ENCODE measurements around the gene LHPP.

The LHPP gene

DNA sequence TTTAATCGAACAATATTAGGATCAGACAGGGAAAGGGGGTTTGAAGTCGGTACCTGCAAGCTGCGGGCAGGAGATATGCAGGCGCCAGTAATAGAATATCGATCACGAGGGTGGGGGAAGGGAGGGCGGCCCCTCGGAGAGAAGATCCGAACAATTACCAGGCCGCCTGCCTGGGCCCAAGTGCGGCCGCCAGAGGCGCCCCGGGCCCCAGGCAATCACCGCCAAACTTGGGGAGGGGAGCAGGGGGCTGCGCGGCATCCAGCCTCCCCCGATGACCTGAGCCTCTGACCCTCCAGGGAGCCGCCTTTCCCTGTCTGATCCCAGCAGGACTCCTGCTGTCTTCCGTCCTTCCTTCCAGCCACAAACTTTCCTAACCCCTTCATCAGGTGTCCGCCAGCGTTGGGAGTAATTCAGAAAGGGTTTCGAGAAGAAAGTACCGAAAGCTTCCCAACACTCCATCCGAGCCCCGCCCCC lies 12.9 kb upstream of the LHPP start:
- no peak for DNase-seq

DNA sequence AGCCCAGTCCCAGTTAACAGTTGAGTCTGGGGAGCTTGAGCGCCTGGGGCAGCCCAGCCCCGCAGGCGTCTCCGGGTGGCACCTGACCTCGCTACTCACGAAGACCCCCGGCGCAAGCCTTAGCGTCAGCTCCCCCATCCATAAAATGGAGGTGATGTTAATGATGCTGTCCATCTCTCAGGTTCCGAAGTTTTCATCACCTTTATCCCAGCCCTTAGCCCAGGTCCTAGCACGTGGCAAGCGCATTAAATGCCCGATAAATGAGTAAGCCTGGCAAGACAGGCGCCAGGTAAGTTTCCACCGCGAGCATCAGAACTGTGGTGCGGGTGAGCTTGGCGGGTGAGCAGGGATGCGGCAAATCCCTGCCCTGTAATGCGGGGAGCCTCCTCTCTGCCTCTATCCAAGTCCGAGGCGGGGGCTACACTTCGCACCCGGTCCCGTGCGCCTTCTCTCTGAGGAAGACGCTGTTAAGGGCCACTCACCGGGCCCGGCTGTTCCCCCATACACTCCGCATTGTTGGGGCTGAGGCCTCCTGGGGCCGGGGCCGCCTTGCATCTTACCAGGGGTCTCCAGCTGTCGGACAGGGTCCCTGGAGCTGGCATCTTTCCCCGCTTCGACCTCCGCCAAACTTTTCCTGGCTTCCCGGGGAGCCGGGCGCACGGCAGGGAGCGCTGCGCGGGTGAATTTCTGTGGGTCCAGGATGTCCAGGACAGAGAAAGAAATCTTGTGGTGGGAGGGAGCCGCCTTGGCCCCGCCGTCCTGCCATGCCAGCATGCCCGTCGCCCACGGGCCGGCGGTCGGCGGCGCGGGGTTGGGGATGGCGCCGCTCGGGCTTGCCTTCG lies 12.2 kb upstream of the LHPP start:
- DNase-seq: no peak

DNA sequence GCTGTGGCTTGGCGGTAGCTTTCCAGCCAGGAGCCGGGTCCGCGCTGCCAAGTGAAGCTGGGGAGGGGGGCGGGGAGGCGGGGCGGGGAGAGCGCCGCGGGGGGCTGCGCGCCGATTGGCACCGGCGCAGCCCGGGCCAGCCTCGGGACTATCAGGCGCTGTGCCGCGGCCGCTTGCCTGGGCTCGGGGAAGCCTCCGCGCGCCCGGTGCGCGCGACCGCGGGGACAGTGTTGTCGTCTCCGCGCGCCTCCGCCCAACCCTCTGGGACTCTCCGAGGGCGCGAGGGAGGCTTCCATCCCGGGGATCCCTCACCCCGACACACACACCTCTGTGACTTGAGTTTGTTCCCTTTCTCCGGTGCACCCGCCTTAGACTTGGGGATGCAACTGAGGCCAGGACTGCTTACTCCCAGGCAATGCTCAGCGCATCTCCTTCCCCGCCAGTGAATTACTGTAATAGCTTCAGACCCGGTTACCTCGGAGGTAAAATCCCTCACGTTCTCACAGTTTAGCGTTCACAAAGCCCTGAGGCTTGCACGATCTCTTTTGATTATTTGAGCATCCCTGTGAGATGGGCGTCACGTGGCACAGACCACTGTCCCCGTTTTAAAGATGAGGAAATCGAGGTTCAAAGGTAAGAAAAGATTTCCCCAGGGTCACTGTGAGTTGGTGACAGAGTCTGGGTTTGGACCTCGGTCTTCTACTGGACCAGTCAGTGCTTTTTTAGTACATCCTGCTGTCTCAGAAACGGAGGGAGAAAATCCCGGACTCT lies 11.4 kb upstream of the LHPP start, which contains the start of gene NKX1-2:
Gene NKX1-2 (minus strand): TSS at position 24 of the 771 bp plus-strand sequence. CDS start 92 bp downstream, outside the sequence.
- no peak for DNase-seq

DNA sequence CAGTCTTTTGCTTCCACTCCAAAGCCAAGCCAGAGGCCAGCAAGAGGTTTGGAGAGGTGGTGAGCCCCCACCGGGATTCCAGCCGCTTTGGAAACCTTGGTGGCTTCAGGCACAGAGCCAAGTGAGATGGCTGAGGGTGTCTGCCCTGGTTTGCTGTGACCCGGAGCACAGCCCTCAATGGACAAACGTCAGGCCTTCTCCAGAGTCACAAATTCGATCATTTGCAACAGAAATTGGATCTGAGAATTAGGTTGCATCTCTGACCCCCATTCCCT lies 10.9 kb upstream of the LHPP start:
- no peak for DNase-seq

DNA sequence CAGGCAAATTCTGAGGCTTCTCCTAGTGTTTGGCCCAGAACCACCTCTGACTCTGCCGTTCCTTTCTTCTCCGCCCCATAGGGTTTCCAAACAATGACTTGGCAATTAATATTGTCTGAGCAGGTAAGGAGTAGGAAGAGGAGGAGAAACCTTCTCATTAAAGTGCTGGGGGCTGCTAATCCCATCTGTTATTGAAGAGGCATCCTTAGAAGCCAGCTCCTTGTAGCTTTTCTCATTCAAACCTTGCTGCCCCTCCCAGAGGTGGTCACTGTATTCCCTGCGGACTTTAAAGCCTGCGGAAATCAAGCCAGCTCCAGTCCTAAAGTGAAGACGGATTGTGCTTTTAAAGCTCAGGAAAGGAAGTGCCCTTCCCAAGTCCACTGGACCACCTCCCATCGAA lies 10.3 kb upstream of the LHPP start:
- no peak for DNase-seq

DNA sequence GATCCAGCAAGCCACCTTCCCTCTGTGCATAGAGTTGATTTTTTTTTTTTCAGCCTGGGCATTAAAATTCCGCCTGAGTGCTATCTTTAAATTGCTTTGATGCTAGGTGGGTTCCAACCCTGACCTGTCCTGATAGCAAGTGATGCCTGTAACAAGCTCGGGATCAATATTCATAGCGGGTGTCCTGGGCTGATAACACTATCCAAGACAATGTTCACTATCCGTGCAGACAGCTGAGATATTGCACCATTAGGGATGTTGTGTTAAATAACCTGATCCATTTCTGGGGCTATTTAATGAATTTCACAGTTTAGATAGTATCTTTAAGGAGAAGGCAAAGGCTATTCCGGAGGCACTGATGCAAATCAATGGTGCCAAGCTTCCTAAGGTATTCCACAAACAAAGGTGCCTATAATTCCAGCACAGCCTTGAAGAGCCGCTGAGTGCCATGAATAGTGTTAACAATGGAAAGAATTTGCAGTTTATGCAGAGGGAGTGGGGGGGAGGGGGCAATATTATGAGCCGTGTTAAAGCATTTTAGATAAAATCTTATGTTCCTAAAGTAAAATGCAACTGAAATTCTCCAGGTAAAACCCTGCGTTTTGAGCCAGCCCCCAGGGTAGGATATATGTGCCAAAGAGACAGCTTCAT lies 7.5 kb upstream of the LHPP start:
- DNase-seq: no peak

DNA sequence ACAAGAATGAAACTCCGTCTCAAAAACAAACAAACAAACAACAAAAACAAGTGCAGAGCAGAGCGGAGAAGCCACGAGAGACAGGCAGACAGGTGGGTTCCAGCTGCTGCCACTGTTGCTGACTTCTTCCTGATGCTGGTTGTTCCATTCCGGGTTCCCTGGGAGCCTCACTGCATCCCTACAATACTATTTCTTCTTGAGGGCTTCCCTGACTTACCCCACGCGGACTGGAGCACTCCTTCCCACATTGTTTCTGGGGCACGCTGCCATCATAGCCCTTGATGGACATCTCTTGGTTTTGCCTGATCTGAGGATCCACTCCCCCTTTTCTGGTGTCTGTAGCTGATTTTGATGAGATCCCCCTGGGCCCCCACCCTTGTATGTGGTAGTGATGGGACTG lies 6.2 kb upstream of the LHPP start:
- no peak for DNase-seq

DNA sequence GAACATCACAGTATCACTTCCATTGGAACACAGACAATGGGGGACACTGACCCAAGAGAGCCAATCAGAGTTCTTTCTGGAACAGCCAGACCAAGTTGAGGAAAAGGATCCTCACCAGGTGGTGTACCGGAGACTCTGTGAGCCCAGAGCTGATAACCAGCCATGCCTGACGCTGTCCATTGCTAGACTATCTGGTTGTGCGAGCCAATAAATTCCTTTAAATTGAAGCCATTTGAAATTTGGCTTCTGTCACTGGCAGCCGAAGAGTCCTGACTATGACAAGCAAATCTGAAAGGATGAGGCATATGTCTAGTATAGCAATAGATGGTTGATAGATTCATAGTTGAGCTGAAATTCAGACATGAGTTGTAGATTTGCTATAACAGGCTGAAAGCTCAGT lies 3.1 kb upstream of the LHPP start:
- no peak for DNase-seq

DNA sequence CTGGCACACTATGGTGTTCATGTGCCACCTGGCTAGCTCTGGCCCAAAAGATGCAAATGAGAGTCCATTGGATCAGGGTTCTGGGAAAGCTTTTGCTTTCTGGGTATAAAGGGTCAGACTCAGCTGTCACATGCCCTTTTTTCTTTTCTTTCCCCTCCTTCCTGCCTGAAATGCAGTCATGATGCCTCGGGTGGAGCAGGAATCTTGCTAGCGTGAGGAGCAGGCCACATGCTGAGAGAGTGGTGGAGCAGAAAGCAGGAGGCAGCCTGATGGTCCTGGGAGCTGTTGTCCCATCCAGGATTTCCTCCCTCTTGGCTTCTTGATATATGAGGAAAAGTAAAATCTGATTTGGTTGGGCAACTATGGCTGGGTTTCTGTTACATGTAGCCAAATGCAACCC lies 2.7 kb upstream of the LHPP start:
- no peak for DNase-seq

DNA sequence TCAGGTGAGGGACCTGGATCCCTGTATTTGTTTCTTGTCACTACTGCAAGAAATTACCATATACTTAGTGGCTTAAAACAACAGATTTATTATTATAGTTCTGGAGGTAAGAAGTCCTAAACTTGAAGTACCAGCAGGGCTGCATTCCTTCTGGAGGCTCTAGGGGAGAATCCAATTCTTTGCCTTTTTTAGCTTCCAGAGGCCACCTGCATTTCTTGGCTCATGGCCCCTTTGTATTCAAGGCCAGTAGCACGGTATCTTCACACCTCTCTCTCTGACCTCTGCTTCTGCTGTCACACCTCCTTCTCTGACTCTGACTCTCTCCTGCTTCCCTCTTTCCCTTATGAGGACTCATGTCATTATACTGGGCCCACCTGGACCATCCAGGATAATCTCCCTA lies 2.2 kb upstream of the LHPP start:
- DNase-seq: no peak

DNA sequence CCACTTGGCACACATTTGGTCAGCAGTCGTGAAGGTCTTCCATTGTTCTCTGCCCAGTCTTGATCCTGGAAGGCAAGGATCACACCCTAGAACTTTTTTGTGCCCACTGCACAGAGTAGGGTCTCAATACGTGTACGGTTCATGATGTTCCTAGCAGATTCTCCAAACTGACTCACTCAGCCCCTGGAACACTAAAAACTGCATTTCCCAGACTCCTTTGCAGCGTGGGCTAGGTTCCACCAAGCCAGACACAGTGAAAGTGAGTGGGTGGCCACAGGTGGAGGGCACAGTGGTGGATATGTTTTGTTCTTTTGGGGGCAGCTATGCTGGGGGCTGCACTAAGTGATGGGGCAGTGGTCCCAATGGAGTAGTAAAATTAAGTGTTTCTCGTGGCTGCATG lies 1.5 kb upstream of the LHPP start:
- no peak for DNase-seq

DNA sequence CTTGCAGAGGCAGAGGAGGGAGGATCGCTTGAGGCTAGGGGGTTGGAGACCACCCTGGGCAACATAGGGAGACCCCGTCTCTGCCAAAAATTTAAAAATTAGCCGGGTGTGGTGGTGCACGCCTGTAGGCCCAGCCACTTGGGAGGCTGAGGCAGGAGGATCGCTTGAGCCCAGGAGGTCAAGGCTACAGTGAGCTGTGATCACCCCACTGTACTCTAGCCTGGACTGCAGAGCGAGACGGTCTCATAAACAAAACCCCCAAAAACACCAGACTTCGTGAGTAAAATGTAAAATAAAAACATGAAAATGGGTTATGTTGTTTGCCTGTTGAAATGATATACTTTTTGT lies 699 bp downstream of the LHPP start:
- DNase-seq: no peak

DNA sequence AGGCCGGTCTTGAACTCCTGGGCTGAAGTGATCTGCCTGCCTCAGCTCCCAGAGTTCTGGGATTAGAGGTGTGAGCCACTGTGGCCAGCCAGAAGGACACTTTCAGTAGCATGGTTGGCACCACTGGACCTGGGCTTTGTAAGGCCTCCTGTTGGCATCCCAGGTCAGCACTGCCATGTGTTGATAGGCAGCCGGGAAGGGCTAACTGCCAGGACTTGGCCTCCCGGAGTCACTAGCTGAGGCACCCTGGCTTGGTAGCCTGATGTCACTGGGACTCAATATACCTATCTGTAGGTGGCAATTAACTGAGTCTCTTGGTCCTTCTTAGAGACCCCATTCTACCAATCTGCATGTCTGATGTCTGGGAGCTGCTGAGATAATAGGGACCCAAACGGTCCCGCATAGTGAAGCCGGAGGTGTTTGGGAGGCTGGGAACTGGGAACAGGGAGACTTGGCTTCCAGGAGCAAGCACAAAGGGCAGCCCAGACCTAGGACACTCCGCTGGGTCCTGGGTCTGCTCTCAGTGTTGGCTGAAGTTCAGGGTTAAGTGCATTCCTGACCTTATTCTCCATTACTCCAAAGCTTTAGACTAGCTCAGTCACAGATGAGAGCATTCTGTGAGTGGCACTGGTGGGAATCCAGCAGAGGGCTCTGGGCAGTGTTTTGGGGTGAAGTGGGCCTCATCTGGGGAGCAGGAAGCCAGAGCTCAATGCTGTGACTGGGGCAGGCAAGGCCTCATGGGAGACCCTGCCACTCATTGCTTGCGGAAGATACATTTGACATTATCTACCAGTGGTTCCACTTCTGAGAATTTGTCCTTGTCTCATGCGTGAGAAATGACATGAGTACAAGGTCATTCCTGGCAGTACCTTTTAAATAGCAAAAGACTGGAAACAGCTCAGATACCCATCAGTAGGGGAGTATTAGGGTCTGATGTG lies 2.7 kb downstream of the LHPP start:
- DNase-seq: no peak

DNA sequence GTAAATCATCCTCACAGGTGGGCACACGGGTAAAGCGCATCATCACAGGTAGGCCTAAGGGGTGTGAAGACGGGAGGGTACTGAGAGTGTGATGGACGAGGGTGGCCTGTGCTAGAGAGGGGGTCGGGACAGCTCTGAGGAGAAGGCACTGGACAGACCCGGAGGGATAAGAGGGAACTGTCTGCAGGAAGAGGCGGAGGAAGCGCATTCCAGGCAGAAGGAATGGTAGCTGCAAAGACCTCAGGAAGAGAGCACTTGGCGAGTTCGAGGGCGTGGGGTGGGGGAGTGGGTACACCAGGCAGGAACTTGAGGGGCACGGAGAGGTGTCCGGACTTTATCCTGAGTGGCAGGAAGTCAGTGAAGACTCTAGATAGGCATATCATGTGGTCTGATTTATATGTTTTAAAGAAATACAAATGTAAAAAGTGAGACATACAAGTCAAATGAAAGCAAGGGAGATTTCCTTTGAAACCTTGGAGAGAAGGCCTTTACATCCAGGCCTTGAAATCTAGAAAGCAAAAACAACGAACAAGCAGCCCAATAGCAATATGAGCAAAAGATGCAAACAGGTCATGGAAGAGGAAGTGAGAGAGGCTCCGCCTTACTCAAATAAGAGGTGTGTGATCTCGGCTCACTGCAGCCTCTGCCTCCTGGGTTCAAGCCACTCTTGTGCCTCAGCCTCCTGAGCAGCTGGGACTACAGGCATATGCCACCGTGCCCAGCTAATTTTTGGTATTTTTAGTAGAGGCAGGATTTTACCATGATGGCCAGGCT lies 3.6 kb downstream of the LHPP start:
- no peak for DNase-seq

DNA sequence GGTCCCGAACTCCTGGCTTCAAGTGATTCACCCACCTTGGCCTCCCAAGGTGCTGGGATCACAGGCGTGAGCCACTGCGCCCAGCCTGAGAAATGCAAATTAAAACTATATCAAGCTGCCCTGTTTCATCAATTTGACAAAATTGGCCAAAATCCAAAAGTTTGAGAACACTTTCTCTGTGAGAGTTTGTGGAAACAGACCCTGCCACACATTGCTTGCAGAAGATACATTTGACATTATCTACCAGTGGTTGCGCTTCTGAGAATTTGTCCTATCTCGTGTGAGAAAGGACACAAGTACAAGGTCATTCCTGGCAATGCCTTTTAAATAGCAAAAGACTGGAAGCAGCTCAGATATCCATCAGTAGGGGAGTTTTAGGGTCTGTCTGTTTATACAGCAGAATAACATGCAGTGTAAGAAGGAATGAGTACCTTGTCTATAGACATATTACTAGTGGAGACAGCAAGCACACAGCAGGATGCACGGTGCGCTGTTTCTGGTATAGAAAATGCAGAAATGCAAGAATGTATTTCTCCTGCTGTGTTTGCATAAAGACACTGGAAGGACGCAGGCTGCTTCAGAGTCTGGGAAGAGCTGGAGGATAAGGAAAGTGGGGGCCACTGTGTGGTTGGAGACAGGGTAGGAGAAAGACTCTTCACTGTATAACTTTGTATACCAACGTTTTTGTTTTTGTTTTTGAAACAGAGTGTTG lies 4.3 kb downstream of the LHPP start:
- DNase-seq: no peak

DNA sequence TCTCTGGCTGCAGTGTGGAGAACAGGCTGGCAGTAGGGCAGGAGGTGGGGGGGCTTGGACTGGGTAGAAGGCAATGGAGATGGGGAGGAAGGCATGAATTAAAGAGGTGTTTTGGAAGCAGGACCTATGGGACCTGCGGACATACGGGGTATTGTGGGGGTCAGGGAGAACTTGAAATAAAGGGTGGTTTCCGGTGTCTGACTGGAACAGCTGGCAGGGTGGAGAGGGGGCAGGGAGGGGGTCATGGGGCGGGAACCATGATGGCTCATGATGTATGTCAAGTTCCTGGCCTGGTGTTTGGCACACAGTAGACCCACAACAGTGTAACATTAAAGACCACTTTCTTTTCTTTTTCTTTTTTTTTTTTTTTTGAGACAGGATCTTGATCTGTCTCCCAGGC lies 5.5 kb downstream of the LHPP start:
- no peak for DNase-seq

DNA sequence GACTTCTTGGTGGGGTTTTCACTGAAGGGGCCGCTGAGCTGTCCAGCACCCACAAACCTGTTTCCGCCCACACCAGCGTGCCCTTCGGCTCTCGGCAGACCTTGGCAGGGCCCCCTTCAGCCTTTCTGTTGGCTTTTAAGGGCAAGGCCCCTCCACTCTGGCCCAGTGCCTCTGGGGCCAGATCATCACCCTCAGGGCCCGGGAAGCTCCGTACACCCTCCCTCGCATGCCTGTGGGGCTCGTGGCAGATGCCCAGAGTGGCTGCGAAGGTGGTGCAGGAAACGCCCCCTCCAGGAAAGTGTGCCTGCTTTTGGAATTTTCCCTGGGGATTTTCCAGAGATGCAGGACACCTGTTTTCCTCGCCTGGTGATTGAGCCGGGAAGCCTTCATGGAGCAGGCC lies 7.0 kb downstream of the LHPP start:
- no peak for DNase-seq

DNA sequence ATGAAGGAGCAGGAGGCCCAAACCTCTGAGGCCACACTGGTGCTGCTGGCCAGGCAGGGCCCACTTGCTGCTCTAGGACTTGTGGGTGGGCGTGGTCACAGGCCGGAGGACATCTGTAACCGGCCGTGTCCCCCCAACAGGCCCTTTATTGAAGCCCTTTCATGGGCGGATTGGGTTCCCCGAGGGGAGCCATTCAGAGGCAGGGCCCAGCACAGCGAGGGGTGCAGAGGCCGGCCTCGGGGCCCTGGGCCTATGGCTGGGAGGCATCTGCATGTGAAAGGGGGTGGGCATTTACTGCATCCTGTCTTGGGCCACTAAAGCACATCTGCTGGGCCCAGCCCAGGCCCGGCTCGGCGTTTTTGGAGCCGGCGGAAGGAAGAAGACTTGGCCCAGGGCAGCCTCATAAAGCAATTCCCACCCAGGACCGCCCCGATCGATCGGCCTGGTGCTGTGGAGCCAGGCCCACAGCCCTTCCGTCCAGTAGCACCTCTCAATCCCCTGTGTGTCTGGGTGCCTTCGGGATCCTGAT lies 8.4 kb downstream of the LHPP start:
- DNase-seq: no peak

DNA sequence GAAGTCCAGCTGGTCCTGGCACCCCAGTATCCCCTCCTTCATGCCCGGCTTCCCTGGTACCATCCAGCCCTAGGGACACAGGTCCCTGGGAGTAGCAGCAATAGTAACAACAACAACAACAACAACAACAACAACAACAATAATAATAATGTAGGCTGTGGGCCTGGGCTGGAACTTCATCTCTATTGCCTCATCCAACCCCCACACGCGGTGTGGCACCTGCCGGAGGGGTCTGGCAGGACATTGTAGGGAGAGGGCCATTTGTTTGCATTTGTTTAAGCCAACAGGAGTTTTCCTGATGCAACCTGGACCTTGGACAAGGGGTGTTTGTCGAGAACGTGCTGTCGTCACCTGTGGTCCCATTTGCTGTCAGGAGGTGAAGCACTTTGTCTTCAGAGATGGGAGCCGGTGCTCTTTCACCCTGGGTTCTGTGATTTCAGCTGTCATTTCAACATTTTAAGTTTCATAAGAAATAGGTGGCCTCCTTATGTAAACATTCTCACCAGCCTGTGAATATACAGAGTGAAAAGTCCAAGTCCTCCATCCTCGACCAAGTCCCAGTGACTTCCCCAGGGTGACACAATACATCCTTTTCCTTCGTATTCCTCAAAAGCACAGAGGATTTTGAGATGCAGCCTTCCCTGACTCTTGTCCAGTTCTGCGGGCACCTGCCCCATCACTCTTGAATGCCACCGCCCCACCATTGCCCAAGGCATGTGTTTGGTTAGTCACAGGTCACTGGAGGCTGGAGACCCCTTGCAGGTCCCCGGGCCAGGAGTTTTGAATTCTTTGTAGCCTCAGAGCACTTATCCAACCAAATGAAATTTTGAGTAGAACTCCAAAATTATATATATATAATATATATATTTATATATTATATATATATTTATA lies 9.2 kb downstream of the LHPP start:
- no peak for DNase-seq

DNA sequence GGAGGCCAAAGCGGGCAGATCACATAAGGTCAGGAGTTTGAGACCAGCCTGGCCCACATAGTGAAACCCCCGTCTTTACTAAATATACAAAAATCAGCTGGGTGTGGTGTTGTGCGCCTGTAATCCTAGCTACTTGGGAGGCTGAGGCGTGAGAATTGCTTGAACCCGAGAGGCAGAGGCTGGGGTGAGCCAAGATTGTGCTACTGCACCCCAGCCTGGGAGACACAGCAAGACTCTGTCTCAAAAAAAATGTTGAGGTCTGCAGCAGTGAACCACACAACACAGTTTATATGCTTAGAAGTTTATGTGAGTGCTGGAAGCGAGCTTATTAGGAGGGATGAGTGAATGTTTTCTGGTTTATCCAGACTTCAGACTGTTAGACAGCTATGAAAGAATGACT lies 10.4 kb downstream of the LHPP start:
- DNase-seq: no peak

All from activated CD4-positive, alpha-beta T cell treated with anti-CD3 and anti-CD28 coated beads for 1 hour (primary cell).